Measurements from ENCODE around the gene CDC73. TPM values are rescaled to one million over a fixed set of nuclear protein-coding genes. Genes with fewer than 3 reads are reported as not detected.

The CDC73 gene
- total and polyA plus RNA-seq, 2 of the 13 experiments (the other 11 are each of a cell fraction or from before 2014, with no cell fraction given): 20.2 to 26.3 TPM

DNA sequence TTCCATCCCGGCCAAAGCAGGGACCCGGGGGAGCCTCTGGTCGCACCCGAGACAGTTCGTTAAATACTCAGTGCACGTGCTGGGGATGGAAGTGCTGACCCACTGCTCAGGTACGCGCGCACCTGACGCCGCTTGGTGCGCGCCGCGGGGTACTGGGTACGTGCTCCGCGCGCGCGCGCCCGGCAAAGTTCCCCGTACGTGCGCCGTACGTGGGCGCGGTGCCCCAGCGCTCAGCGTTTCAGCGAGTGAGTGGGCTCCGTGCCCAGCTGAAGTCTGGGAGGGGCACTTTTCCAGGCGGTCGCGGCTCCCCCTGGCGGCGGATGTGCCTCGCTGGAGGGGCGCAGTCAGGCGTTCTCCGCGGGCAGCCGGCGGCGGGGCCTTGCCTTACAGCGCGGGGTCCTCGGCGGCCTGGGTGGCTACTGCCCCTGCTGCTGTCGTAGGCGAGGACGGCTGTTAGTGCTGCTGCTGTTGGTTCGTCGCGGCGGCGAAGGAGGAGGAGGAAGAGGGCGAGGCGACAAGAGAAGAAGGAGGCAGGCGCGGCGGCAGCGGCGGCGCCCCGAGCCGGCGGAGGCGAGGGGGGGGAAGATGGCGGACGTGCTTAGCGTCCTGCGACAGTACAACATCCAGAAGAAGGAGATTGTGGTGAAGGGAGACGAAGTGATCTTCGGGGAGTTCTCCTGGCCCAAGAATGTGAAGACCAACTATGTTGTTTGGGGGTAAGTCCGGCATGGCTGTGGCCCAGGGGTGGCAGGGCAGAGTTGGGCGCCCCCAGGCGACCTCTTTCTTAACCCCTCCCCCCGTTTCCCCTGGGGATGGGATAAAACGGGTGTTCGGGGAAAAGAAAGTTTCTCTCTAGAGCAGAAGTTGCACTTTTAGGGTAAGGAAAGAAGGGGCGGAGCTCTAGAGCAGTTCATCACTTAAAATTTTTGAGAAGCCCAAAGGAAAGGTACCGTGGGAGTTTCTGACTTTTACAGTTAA is at the start of gene CDC73 (continued):
- peak; percentile 65; the same call in 1 of the 2 replicates for TF ChIP-seq ZNF547 (CRISPR knock-in tag; IDR thresholded peaks at IDR 0.05)
- TF ChIP-seq ZNF234 (CRISPR knock-in tag; conservative IDR thresholded peaks at IDR 0.05): peak; percentile 88
- no peak; the same call in 1 of the 2 replicates for TF ChIP-seq ZNF3 (CRISPR knock-in tag; IDR thresholded peaks at IDR 0.05)
- peak; percentile 24 for TF ChIP-seq ARHGAP35 (CRISPR knock-in tag; IDR thresholded peaks at IDR 0.05; ENCODE audit: borderline replicate concordance)
- peak; percentile 75; the same call in 2 of the 3 replicates for TF ChIP-seq MXI1 (IDR thresholded peaks at IDR 0.05; ENCODE audit: borderline replicate concordance, low read depth, low read length)
- no peak for TF ChIP-seq ZNF777 (CRISPR knock-in tag; IDR thresholded peaks at IDR 0.05)
- TF ChIP-seq ZNF121 (CRISPR knock-in tag; IDR thresholded peaks at IDR 0.05): peak; percentile 35; the same call in 1 of the 2 replicates
- TF ChIP-seq, protein P1, sequence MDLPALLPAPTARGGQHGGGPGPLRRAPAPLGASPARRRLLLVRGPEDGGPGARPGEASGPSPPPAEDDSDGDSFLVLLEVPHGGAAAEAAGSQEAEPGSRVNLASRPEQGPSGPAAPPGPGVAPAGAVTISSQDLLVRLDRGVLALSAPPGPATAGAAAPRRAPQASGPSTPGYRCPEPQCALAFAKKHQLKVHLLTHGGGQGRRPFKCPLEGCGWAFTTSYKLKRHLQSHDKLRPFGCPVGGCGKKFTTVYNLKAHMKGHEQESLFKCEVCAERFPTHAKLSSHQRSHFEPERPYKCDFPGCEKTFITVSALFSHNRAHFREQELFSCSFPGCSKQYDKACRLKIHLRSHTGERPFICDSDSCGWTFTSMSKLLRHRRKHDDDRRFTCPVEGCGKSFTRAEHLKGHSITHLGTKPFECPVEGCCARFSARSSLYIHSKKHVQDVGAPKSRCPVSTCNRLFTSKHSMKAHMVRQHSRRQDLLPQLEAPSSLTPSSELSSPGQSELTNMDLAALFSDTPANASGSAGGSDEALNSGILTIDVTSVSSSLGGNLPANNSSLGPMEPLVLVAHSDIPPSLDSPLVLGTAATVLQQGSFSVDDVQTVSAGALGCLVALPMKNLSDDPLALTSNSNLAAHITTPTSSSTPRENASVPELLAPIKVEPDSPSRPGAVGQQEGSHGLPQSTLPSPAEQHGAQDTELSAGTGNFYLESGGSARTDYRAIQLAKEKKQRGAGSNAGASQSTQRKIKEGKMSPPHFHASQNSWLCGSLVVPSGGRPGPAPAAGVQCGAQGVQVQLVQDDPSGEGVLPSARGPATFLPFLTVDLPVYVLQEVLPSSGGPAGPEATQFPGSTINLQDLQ (CRISPR knock-in tag; IDR thresholded peaks at IDR 0.05): 0 out of 2 replicates have a peak, but pooled peaks have one; percentile 83
- TF ChIP-seq CCDC6 (CRISPR knock-in tag; IDR thresholded peaks at IDR 0.05): peak; percentile 99
- TF ChIP-seq, protein P2, sequence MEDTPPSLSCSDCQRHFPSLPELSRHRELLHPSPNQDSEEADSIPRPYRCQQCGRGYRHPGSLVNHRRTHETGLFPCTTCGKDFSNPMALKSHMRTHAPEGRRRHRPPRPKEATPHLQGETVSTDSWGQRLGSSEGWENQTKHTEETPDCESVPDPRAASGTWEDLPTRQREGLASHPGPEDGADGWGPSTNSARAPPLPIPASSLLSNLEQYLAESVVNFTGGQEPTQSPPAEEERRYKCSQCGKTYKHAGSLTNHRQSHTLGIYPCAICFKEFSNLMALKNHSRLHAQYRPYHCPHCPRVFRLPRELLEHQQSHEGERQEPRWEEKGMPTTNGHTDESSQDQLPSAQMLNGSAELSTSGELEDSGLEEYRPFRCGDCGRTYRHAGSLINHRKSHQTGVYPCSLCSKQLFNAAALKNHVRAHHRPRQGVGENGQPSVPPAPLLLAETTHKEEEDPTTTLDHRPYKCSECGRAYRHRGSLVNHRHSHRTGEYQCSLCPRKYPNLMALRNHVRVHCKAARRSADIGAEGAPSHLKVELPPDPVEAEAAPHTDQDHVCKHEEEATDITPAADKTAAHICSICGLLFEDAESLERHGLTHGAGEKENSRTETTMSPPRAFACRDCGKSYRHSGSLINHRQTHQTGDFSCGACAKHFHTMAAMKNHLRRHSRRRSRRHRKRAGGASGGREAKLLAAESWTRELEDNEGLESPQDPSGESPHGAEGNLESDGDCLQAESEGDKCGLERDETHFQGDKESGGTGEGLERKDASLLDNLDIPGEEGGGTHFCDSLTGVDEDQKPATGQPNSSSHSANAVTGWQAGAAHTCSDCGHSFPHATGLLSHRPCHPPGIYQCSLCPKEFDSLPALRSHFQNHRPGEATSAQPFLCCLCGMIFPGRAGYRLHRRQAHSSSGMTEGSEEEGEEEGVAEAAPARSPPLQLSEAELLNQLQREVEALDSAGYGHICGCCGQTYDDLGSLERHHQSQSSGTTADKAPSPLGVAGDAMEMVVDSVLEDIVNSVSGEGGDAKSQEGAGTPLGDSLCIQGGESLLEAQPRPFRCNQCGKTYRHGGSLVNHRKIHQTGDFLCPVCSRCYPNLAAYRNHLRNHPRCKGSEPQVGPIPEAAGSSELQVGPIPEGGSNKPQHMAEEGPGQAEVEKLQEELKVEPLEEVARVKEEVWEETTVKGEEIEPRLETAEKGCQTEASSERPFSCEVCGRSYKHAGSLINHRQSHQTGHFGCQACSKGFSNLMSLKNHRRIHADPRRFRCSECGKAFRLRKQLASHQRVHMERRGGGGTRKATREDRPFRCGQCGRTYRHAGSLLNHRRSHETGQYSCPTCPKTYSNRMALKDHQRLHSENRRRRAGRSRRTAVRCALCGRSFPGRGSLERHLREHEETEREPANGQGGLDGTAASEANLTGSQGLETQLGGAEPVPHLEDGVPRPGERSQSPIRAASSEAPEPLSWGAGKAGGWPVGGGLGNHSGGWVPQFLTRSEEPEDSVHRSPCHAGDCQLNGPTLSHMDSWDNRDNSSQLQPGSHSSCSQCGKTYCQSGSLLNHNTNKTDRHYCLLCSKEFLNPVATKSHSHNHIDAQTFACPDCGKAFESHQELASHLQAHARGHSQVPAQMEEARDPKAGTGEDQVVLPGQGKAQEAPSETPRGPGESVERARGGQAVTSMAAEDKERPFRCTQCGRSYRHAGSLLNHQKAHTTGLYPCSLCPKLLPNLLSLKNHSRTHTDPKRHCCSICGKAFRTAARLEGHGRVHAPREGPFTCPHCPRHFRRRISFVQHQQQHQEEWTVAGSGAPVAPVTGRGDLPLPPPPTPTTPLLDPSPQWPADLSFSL (CRISPR knock-in tag; IDR thresholded peaks at IDR 0.05): peak; percentile 66
- TF ChIP-seq, protein P3, sequence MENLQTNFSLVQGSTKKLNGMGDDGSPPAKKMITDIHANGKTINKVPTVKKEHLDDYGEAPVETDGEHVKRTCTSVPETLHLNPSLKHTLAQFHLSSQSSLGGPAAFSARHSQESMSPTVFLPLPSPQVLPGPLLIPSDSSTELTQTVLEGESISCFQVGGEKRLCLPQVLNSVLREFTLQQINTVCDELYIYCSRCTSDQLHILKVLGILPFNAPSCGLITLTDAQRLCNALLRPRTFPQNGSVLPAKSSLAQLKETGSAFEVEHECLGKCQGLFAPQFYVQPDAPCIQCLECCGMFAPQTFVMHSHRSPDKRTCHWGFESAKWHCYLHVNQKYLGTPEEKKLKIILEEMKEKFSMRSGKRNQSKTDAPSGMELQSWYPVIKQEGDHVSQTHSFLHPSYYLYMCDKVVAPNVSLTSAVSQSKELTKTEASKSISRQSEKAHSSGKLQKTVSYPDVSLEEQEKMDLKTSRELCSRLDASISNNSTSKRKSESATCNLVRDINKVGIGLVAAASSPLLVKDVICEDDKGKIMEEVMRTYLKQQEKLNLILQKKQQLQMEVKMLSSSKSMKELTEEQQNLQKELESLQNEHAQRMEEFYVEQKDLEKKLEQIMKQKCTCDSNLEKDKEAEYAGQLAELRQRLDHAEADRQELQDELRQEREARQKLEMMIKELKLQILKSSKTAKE (CRISPR knock-in tag; IDR thresholded peaks at IDR 0.05; ENCODE audit: borderline replicate concordance): peak; percentile 60
- TF ChIP-seq, protein P4, sequence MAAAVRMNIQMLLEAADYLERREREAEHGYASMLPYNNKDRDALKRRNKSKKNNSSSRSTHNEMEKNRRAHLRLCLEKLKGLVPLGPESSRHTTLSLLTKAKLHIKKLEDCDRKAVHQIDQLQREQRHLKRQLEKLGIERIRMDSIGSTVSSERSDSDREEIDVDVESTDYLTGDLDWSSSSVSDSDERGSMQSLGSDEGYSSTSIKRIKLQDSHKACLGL (CRISPR knock-in tag; IDR thresholded peaks at IDR 0.05): peak; percentile 91
- peak; percentile 86 for TF ChIP-seq RBM39 (IDR thresholded peaks at IDR 0.05; ENCODE audit: low read depth, low read length, poor library complexity, severe bottlenecking)
- peak; percentile 89 for TF ChIP-seq STAG1 (CRISPR knock-in tag; IDR thresholded peaks at IDR 0.05)
- TF ChIP-seq KDM6A (CRISPR knock-in tag; IDR thresholded peaks at IDR 0.05; ENCODE audit: low read depth): no peak
- TF ChIP-seq GTF3A (CRISPR knock-in tag; conservative IDR thresholded peaks at IDR 0.05): 0 out of 2 replicates have a peak, but pooled peaks have one; percentile 56

All from HepG2 (cell line).